ENCODE measurements around the gene TBL2.

Gene TBL2

GRCh38 chr7:73521636-73522104, 56.7 kb downstream of the TBL2 start:
- Histone ChIP-seq H3K27me3 (ENCODE audit: insufficient read depth, low read length, poor library complexity, severe bottlenecking) (no peaks in the 10 kb centered on the region), H4K20me1 (ENCODE audit: insufficient read depth, low read length, poor library complexity, severe bottlenecking) (peaks cover 45% of the 10 kb centered on the region), H3K36me3 (ENCODE audit: insufficient read depth, low read length) (no peaks in the 10 kb centered on the region; the same call in 1 of the 2 replicates), H3K9ac (ENCODE audit: low read depth, low read length, poor library complexity, severe bottlenecking) (peak overlapping the region; percentile 85), H3K4me1 (ENCODE audit: insufficient read depth, low read length, poor library complexity, severe bottlenecking) (peaks cover 47% of the 10 kb centered on the region), H3K4me3 (ENCODE audit: low read length, poor library complexity, severe bottlenecking) (peak overlapping the region; percentile 84), H2AFZ (ENCODE audit: low read length) (0 out of 2 replicates have a peak overlapping the region, but pooled peaks have one; percentile 72), H3K9me3 (ENCODE audit: insufficient read depth, low read depth, low read length) (no peaks in the 10 kb centered on the region), H3F3A (ENCODE audit: low read depth) (peaks cover 7% of the 10 kb centered on the region), H3K4me2 (ENCODE audit: low read depth, low read length, poor library complexity, severe bottlenecking) (peak overlapping the region; percentile 93), H3K79me2 (ENCODE audit: insufficient read depth, low read length) (peaks cover 70% of the 10 kb centered on the region), H3K9me2 (replicated peaks; ENCODE audit: low read depth, low read length) (no peaks in the 10 kb centered on the region)
- TF ChIP-seq EZH2phosphoT487 (IDR thresholded peaks at IDR 0.05; ENCODE audit: borderline replicate concordance) (no peak), CTCF (conservative IDR thresholded peaks at IDR 0.05; ENCODE audit: low read length) (no peak)

- H3K27me3 ChIP-seq (ENCODE audit: insufficient read depth, low read length, poor library complexity, severe bottlenecking) = no peaks in the 10 kb centered on the region
- H3K4me3 ChIP-seq (ENCODE audit: low read length, poor library complexity, severe bottlenecking) = peak overlapping the region; percentile 84
- no peaks in the 10 kb centered on the region for H3K9me3 ChIP-seq (ENCODE audit: insufficient read depth, low read depth, low read length)
- H3K36me3 ChIP-seq (ENCODE audit: insufficient read depth, low read length) = peaks cover 6% of the 10 kb centered on the region; the same call in 1 of the 2 replicates
- no peak overlapping the region for H2AFZ ChIP-seq (ENCODE audit: low read length)
- peak overlapping the region; percentile 93 for H3K4me2 ChIP-seq (ENCODE audit: low read depth, low read length, poor library complexity, severe bottlenecking)
- H4K20me1 ChIP-seq (ENCODE audit: insufficient read depth, low read length, poor library complexity, severe bottlenecking) = peaks cover 52% of the 10 kb centered on the region
- TF ChIP-seq CTCF (conservative IDR thresholded peaks at IDR 0.05; ENCODE audit: low read length) = no peak
- no peak for TF ChIP-seq EZH2phosphoT487 (IDR thresholded peaks at IDR 0.05; ENCODE audit: borderline replicate concordance)
- peaks cover 7% of the 10 kb centered on the region for H3F3A ChIP-seq (ENCODE audit: low read depth)
- peak overlapping the region; percentile 85 for H3K9ac ChIP-seq (ENCODE audit: low read depth, low read length, poor library complexity, severe bottlenecking)
- H3K9me2 ChIP-seq (replicated peaks; ENCODE audit: low read depth, low read length) = no peaks in the 10 kb centered on the region
- peaks cover 42% of the 10 kb centered on the region for H3K4me1 ChIP-seq (ENCODE audit: insufficient read depth, low read length, poor library complexity, severe bottlenecking)
- peaks cover 77% of the 10 kb centered on the region for H3K79me2 ChIP-seq (ENCODE audit: insufficient read depth, low read length)
These were observed 57.4 kb downstream of the TBL2 start for GRCh38 chr7:73520673-73521635.

GRCh38 chr7:73519867-73520672, 58.3 kb downstream of the TBL2 start:
- no peaks in the 10 kb centered on the region for H3K9me3 ChIP-seq (ENCODE audit: insufficient read depth, low read depth, low read length)
- H3K9ac ChIP-seq (ENCODE audit: low read depth, low read length, poor library complexity, severe bottlenecking) = peak overlapping the region; percentile 85
- H3K9me2 ChIP-seq (replicated peaks; ENCODE audit: low read depth, low read length) = no peaks in the 10 kb centered on the region
- peaks cover 86% of the 10 kb centered on the region for H3K79me2 ChIP-seq (ENCODE audit: insufficient read depth, low read length)
- H3K4me1 ChIP-seq (ENCODE audit: insufficient read depth, low read length, poor library complexity, severe bottlenecking) = peaks cover 41% of the 10 kb centered on the region
- peaks cover 14% of the 10 kb centered on the region; the same call in 1 of the 2 replicates for H3K36me3 ChIP-seq (ENCODE audit: insufficient read depth, low read length)
- H4K20me1 ChIP-seq (ENCODE audit: insufficient read depth, low read length, poor library complexity, severe bottlenecking) = peaks cover 60% of the 10 kb centered on the region
- no peaks in the 10 kb centered on the region for H3K27me3 ChIP-seq (ENCODE audit: insufficient read depth, low read length, poor library complexity, severe bottlenecking)
- H3K4me3 ChIP-seq (ENCODE audit: low read length, poor library complexity, severe bottlenecking) = peak overlapping the region; percentile 84
- H3K4me2 ChIP-seq (ENCODE audit: low read depth, low read length, poor library complexity, severe bottlenecking) = peak overlapping the region; percentile 93
- H2AFZ ChIP-seq (ENCODE audit: low read length) = no peak overlapping the region
- H3F3A ChIP-seq (ENCODE audit: low read depth) = peaks cover 7% of the 10 kb centered on the region
- no peak; the same call in 1 of the 2 replicates for TF ChIP-seq CTCF (conservative IDR thresholded peaks at IDR 0.05; ENCODE audit: low read length)
- TF ChIP-seq EZH2phosphoT487 (IDR thresholded peaks at IDR 0.05; ENCODE audit: borderline replicate concordance) = no peak
